Peyer's patch (tissue), 4 donors: ENCODE results near the gene SLC18A3.

Experiments used
- POLR2A ChIP-seq, 2 donors: fragments of 450-650 bp; IDR thresholded peaks; one replicate each; pipeline ENCODE4 v1.5.1; 2017; ENCODE audit warnings: antibody characterized with exemption in 2 of 2, mild to moderate bottlenecking in 2 of 2, moderate library complexity in 2 of 2
- TF ChIP-seq, protein P1 (sequence below), 6 experiments: fragments of 450-650 bp in 4 of 6; fragments of 200-600 bp in 2 of 6; sonication (generic) in 1 of 6; IDR thresholded peaks; one replicate each; pipeline ENCODE4 v1.5.1; 2017 to 2019; ENCODE audit warnings: antibody characterized with exemption in 6 of 6, mild to moderate bottlenecking in 3 of 6, moderate library complexity in 1 of 6

DNA sequence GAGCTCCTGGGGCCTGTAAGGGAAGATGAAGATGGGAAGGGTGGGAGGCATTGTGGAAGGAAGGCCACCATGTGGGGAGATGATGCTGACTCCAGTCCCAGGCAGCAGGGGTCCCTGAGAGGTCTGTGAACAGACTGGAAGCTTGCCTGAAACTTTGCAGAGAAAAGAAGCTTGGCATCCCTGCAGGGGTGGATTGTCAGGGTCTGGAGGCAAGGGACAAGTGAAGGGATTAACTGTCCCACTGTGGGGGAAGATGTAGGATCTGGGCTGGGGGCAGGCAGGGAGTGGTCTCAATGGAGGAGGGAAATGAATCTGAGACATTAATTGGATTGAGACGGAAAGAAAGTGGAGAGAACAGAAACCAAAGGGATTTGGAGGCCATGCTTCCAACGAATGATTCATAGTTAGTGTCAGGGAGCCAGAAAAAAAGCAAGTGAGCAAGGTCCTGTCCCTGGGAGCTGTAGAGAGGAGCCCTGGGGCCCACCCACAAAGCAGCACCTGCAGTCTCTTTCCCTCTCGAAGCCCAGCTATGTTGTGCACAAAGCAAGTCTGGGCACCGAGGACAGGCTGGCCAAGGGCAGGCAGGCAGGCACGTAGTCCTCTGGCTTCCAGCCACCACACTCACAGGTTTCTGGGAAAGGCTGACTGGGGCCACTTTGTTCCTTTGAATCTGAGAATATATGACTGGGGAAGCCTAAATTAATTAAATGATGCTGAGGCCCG is 4.7 kb upstream of the SLC18A3 start:
- TF ChIP-seq, protein P1, sequence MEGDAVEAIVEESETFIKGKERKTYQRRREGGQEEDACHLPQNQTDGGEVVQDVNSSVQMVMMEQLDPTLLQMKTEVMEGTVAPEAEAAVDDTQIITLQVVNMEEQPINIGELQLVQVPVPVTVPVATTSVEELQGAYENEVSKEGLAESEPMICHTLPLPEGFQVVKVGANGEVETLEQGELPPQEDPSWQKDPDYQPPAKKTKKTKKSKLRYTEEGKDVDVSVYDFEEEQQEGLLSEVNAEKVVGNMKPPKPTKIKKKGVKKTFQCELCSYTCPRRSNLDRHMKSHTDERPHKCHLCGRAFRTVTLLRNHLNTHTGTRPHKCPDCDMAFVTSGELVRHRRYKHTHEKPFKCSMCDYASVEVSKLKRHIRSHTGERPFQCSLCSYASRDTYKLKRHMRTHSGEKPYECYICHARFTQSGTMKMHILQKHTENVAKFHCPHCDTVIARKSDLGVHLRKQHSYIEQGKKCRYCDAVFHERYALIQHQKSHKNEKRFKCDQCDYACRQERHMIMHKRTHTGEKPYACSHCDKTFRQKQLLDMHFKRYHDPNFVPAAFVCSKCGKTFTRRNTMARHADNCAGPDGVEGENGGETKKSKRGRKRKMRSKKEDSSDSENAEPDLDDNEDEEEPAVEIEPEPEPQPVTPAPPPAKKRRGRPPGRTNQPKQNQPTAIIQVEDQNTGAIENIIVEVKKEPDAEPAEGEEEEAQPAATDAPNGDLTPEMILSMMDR (IDR thresholded peaks at IDR 0.05): no peak
- TF ChIP-seq POLR2A (IDR thresholded peaks at IDR 0.05): no peak
